GM12892 (cell line): ENCODE data around the gene ISL1.

Experiments used
- POLR2A ChIP-seq: IDR thresholded peaks from 2 replicates; pipeline ENCODE4 v1.6.1; 2011; ENCODE audit warnings: low read depth, low read length, control low read depth
- POLR2AphosphoS5 ChIP-seq: IDR thresholded peaks from 2 replicates; pipeline ENCODE4 v1.6.1; 2011; ENCODE audit warnings: low read depth, low read length, control low read depth
- TAF1 ChIP-seq: IDR thresholded peaks from 2 replicates; pipeline ENCODE4 v1.6.1; 2011; ENCODE audit warnings: low read depth, mild to moderate bottlenecking, control low read depth, low read length, borderline replicate concordance

GRCh38 chr5:51377151-51378060 is 5.8 kb upstream of the ISL1 start:
- TF ChIP-seq POLR2A = no peak
- TF ChIP-seq POLR2AphosphoS5 = no peak
- no peak for TF ChIP-seq TAF1
